ENCODE results near the gene ZC3H12C.
A peak's percentile ranks its signal among the peaks of the same experiment; 100 is the strongest.

The ZC3H12C gene

DNA sequence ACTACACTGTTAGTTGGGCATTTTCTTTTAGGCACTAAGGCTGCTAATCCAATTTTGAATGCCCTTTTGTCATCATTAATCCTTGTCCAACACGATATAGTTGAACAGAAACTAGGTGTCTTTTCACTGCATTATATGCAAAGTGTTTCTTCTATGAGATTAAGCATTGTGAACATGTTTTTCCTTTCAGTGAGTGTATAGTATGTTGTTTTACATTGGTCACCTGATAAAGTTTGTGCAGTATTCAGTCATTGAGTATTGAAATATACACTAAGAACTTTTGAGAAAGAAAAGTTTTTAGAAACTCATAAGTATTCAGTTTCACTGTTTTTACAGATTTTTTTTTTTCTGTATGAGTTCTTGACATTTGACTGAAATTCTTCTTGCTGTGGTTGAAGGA, 59.0 kb downstream of the ZC3H12C start:
- DNase-seq (ENCODE audit: low read depth): no peak

- no peak for DNase-seq (ENCODE audit: low read depth)
These were observed 60.3 kb downstream of the ZC3H12C start for GRCh38 chr11:110153474-110153873.

DNA sequence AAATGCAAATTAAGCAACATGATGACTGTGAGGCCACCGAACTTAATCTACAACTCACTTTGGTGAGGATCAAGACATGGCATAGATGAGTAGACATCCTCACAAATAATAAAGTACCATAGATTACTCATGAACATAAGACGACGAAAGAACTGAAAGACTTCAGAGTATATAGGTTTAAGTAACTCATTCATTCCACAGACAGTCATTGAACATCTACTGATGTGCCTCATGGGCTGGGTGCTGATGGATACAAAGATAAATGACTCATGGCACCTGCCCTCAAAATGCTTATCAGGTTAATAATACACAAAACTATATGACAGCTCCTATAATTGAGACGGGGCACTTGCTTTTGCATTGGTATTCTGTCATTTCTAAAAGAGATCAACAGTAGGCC, 63.3 kb downstream of the ZC3H12C start:
- no peak for DNase-seq (ENCODE audit: low read depth)

DNA sequence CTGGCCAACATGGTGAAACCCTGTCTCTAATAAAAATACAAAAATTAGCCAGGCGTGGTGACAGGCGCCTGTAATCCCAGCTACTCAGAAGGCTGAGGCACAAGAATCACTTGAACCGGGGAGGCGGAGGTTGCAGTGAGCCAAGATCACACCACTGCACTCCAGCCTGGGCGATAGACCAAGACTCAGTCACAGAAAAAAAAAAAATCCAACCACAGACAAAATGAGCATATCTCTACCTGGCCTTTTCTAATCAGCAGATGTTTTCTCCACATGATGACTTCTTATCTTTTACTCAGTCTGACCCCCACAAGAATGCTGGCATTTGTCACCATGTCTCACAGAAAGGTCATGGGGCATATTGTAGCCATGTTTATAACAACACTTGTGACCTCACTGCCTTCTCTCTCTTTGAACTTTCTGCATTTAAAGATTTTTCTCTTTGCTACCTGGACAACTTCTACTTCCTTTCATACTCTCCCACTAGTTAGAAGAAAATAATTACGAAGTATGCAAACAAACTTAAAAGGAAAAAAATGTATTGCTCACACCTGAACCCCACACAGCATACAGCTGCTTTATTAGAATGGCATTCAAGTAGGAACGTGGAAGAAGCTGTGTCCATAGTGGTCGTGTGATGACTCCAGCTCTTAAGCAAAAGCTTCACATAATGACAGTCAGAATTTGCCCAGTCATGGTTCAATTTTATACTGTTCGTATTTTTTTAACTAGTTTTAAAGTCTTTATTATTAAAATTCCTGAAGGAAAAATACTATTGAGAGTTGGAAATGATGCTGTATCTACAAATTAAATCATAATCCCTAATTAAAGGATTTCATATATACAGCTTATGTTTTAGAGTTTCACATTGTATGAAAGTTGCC, 65.4 kb downstream of the ZC3H12C start:
- DNase-seq (ENCODE audit: low read depth): no peak

DNA sequence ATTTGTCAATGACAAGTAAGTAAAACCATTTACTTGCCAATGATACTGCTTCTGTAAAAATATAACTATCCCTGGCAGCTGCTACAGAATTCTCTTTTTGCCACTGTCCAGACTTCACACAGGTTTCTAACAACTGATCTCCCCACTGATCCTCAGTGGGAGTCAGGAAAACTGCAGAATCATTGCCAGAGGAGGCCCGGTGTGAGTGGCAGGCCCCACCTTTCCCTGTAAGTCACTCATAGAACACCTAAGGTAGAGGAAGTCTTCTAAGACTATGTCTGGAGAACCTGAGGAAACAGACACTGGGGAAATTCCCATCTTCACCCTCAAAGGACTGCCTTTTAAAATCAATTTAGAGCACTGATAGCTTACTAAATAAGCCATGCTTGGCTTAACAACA, 66.3 kb downstream of the ZC3H12C start:
- DNase-seq (ENCODE audit: low read depth): no peak

DNA sequence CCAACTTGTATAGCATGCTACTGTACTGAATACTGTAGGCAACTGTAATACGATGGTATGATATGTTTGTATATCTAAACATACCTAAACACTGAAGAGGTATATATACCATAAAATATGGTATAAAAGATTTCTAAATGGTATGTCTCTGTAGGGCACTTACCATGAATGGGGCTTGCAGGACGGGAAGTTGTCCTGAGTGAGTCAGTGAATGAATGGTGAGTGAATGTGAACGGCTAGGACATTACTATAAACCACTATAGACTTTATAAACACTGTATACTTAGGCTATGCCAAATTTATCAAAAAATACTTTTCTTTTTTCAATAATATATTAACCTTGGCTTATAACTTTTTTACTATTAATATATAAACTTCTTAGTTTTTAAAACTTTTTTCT, 66.8 kb downstream of the ZC3H12C start:
- DNase-seq (ENCODE audit: low read depth): no peak

DNA sequence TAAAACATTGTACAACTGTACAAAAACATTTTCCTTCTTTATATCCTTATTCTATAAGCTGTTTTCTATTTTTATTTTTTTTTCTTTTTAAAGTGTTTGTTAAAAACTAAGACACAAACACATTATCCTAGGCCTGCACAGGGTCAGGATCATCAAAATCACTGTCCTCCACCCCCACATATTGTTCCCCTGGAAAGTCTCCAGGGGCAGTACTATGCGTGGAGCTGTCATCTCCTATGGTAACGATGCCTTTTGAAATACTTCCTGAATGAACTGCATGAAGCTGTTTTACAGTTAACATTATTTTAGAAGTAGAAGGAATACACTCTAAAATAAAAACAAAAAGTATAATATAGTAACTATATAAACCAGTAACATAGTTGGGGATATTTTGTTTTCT, 67.2 kb downstream of the ZC3H12C start:
- DNase-seq (ENCODE audit: low read depth): no peak

DNA sequence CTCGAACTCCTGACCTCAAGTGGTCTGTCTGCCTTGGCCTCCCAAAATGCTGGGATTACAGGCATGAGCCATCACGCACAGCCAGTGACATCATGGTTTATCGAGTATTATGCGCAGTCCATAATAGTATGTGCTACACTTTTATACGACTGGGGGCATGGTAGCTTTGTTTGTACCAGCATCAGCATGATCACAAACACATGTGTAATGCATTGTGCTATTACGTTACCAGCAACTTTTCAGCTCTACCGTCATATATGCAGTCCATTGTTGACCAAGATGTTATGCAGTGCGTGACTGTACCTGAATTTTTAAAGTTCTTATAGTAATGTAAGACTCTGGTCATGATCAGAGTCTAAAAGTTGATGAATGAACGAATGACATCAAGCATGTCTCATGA, 67.9 kb downstream of the ZC3H12C start:
- no peak for DNase-seq (ENCODE audit: low read depth)

DNA sequence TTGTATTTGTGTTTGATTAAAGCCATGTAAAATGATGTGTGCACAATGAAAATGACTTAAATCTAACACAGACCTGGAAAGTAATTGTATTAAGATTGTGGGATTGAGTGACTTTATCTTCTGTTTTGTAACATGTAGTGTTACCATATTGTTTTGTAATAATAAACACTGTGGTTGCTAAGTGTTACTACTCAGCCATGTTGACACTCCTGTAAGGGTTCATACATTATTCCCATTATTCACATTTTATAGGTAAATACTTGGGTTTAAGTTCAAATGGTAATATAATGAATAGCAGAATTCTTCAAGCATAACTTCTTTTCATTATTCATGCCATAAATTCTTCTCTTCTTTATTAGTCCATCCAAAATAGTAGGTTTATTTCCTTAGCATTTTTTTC, 69.0 kb downstream of the ZC3H12C start:
- DNase-seq (ENCODE audit: low read depth): no peak

- no peak for DNase-seq (ENCODE audit: low read depth)
These were observed 72.1 kb downstream of the ZC3H12C start for GRCh38 chr11:110165039-110165925.

- no peak for DNase-seq (ENCODE audit: low read depth)
These were observed 75.0 kb downstream of the ZC3H12C start for GRCh38 chr11:110168033-110168803.

GRCh38 chr11:110169738-110170137, 76.5 kb downstream of the ZC3H12C start:
- no peak for DNase-seq (ENCODE audit: low read depth)

DNA sequence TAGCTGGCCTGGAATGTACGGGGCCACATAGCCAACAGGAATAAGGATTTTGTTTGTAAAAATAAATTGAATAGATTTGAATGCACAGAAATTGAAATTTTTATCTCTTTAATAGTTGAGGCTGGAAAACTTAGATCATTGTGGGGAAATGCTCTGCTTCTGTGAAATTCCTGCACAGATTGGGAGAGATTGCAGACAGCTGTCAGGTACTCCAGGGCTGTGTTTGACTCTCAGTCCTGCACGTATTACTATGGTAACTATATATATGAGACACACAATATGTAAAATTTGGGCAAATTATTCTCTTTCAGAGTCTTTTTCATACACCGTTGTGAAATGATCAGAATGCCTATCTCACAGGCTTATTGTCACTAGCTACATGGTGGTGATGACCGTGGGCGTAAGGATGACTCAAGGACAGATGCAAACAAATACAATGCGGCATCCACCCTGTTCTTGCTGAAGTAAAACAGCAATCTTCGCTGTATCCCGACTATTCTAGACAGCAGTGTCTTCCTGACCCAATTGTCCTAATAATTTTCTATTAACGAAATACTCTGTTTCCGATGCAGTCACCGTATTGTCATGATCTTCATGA, 79.4 kb downstream of the ZC3H12C start:
- DNase-seq (ENCODE audit: low read depth): no peak

DNA sequence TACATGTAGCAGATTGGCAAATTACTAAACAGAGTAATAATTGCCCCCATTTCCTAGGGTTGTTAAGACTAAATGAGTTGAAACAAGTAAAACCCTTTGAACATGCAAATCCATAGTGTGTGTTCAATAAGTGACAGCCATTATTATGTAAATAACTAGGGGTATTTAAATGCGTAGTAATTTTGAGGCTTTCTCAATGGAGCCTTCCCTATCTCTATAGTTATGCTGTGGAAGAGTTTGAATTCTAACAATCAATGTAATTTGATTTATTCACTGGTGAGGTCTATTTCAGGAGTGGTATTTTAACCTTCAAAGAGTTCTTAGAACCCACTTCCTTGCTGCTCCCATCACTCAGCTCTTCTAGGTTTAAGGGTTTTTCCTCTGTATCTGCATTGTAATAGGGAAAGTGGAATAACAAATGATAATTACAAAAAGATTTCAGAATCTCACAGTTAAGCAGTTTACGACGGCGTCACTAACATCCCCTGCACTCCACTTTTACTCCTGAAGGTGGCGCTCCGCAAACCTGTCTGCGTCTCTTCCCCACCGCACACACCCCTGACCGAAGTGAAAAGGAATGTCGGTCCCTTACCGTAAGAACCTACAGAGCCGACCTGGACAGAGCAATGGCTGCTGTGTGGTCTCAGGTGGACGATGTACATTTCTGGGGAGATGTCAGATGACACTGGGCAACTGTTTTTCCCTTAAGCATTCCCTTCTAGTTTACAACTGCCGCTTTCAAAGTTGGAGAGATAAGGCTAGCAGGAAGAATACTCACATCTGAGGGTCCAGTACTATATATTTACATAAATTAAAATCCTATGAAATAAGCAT, 80.8 kb downstream of the ZC3H12C start:
- no peak for DNase-seq (ENCODE audit: low read depth)

- peak; percentile 45 for DNase-seq (ENCODE audit: low read depth)
These were observed 81.6 kb downstream of the ZC3H12C start for GRCh38 chr11:110174645-110175310.

- no peak for DNase-seq (ENCODE audit: low read depth)
These were observed 83.3 kb downstream of the ZC3H12C start for GRCh38 chr11:110176366-110177085.

GRCh38 chr11:110177086-110177456, 83.9 kb downstream of the ZC3H12C start:
- DNase-seq (ENCODE audit: low read depth): no peak

DNA sequence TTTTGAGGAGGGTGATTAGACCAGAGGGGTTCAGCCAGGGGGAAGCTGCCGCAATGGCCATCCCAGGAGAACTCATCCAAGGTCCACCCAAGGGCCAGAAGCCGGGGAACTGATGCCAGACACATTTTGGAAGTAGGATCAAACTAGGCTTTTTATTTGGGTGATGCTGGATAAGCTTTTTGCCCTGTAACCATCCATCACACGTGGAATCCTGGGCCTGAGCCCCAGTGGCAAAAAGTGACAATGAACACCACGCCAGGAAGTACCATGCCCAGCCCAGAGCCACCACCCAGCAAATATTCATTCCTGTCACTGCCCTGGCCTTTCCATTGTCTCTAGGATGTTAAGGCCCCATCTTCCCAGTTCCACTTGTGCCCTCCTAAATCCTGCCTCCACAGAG, 85.9 kb downstream of the ZC3H12C start:
- no peak for DNase-seq (ENCODE audit: low read depth)

DNA sequence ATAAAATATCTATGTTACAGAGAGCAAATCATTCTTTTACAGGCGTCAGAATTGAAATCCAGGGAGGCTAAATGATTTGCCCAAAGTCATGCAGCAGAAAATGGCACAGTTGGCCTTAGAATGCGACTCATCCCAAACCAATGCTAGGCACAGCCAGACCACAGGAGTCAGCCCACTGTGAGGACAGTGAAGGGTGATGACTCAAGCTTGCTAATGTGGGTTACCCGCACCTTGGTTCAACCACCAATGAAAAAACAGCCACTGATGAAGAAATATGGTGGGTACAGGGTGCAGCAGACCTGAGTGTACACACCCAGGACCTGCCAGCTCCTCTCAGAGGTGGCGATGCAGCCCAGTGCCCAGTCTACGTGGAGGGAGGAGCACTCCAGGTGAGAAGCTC, 89.7 kb downstream of the ZC3H12C start:
- DNase-seq (ENCODE audit: low read depth): no peak

DNA sequence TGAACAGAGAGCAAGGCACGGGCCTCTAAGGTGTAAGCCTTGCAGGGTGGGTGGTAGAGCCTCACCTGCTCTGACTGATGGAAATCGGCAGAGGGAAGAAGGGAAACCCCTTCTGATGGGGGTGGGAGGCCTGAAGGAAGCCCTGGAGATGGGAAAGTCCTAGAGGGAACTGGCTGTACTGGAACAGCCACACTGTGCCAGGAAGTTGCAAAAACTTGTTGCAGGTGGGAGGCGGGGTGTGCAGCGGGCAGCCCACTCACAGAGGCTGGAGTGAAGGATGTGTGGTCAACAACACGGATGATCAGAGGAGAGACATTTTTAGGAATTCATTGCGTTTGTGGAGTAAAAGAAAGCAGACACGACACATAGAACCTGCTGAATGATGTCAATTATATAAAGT, 91.3 kb downstream of the ZC3H12C start:
- no peak for DNase-seq (ENCODE audit: low read depth)

Data from non-pigmented ciliary epithelial cell (primary cell).